GM19035 (cell line): ENCODE results near the gene SPG21.
"Not testable (repeated sequence)": the region's sequence is repeated elsewhere in the genome, so short reads cannot be mapped to it uniquely, and the experiment has no call there.

Source experiments
- ATAC-seq: cut with Tn5 transposase; IDR thresholded peaks from one replicate; pipeline ENCODE4 v1.9.1; 2021; ENCODE audit not compliant: unreplicated experiment

Gene SPG21, protein sequence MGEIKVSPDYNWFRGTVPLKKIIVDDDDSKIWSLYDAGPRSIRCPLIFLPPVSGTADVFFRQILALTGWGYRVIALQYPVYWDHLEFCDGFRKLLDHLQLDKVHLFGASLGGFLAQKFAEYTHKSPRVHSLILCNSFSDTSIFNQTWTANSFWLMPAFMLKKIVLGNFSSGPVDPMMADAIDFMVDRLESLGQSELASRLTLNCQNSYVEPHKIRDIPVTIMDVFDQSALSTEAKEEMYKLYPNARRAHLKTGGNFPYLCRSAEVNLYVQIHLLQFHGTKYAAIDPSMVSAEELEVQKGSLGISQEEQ

DNA sequence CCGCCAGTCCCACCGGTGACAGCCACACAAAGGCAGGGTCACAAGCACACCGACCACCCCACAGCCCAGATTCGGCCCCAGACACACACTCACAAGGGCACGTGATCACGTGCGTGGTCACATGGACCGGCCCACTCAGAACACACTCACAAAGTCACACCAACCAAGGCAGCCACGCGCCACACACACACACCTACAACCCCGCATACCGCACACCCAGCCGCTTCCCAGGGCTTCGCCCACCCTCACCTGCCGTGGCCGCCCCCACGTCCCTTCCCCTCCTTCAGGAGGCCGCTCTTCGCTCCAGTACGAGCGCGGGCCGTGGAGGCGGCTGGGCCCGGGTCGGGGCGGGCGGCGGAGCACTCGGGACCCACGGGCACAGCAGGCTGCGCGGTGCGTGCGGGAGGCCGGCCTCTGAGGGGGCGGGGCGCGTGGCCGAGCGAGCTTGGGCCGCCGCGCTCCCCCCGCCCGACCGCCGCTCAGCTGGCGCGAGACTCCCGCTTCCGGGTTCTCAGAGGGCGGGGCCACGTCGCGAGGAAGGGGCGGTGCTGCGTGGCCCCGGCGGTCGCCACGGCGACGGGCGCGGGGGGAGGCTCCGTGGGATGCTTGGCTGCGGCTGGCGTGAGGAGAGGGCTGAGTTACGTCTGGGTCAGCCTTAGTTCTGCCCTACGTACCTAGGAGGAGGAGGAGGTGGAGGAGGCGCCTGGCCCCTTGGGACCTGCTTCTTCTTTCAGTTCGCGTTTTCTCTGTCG is at the start of gene SPG21:
SPG21 (minus strand) TSS at position 499 of the 752 bp plus-strand sequence. CDS start 6,345 bp downstream, outside the sequence.
- ATAC-seq, result peak; percentile 96

DNA sequence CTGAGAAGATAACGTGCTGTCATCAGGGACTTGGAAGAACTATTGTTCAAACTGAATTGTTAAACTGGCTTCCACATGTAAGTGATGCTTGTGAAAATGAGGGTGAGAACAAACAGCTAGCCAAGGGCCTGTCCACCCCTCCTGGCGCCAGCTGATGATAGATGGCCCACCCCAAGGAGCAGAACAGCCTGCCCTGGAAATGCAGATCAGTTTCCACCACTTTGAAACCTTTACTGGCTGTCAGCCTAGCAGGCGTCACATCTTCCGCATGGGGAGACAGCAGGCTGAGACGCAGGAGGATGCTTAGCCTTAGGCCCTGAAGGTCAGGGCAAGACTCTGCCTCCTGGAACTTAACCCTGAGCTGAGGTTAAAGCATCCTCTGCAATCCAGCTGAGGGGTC is 49.1 kb upstream of the SPG21 start:
- no peak for ATAC-seq

DNA sequence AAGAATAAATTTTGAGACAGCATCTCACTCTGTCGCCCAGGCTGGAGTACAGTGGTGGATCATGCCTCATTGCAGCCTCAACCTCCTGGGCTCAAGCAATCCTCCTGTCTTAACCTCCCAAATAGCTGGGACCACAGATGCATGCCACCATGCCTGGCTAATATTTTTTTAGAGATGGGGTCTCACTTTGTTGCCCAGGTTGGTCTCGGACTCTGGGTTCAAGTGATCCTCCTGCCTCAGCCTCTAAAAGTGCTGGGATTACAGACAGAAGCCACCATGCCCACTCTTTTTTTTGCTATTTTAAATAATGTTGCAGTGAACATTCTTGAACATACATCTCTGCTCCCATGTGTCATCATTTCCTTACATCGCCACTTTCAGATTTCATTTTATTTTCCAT is 48.7 kb upstream of the SPG21 start:
- no peak for ATAC-seq

DNA sequence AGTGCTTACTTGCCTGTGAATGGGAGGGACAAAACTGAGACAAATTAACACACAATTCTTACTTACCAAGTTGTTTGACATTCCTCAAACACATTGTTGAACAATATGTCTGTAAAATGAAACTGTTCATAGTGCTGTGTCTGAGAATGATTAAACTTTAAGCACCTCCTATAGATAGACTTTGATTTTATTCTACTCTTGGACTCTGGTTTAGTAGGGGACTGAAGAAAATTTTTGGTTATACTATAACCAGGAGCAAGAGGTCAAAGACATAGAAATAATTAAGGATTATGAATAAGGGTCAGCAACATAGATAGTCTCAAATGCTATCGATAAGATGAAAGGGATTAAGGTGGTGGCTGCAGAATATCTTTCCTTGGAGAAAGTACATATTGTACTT is 47.6 kb upstream of the SPG21 start:
- no peak for ATAC-seq

DNA sequence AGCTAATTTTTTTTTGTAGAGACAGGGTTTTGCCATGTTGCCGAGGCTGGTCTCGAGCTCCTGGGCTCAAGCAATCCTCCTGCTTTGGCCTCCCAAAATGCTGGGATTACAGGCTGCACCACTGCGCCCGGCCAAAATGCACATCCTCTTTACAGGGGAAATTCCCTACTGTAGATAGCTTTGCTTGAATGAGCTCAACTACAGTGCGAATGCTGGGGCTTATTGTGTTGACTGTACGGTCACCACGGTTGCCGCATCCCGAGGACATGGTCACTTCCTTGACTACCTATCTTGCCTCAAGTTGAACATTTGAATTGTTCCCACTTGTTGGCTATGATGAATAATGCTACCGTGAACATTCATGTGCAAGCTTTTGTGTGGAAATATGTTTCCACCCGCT is 45.0 kb upstream of the SPG21 start:
- no peak for ATAC-seq

DNA sequence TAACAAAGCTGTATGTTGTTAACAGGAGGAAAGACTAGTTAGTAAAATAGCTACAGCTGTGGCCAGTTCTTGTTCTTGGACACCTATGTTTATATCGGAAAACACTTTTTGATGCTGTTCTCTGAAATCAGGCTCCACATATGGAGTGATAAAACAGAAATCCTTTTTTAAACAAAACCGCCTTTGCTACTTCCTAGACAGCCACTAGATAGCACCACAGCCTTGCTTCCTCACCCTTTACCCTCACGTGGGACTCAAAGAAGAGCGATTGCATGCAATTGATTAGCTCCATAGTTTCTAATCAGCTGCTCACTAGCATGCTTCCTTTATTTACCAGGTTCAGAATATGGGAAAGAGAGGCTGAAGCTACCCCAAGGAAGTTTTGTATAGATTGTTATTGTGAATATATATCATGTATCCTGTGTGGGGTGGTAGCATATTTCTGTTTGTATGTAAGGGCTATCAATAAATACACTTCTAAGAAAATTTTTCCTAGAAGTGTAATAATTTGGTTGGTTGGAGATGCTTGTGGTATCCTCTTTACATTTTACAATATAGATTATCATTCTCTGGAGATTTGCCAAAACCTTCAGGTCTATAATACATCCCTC is 44.0 kb upstream of the SPG21 start:
- ATAC-seq, result no peak

DNA sequence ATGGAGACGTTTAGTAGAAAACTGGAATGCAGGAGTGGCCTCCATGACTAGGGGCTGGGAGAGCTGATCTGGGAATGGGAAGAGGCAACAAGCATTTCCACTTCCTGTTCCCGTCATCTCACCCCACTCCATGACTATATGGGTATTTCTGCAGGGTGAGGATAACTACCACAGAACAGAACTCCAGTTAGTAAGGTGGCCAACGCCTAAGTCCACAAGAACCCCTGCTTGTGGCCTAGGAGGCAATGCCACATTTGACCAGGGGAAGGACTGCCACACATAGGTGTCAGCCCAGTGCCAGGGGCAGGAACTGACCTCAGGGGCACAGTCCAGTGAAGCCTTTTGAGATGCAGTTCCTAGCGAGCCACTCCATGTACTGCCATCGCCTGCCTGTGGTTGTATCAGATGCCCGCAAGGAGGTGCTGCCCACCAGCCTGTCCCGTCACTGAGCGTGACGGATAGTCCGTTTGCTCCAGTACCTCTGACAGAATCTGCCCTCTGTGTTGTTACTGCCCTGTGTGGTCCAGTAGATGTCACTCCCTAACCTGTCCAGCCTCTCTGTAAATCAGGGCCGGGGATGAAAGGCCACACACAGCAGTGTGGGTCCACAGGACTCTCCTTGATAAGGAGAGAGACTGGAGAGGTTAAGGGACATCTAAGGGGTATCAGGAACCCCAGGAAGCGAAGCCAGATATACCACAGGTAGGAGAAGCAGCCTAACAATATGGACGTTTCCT is 43.3 kb upstream of the SPG21 start:
- no peak for ATAC-seq

DNA sequence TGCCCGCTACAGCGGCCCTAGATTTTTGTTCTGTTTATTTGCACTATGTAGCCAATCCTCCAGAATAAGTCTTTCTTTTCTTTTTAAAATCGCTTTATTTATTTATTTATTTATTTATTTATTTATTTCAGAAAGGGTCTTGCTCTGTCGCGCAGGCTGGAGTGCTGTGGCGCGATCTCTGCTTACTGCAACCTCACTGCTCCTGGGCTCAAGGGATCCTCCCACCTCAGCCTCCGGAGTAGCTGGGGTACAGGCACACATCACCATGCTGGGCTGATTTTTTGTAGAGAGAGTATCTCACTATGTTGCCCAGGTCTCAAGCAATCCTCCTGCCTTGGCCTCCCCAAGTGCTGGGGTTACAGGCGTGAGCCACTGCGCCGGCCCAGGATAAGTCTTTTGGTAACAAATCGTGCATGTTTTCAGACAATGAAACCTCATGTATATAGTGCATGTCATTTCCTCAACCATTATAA is 40.1 kb upstream of the SPG21 start:
- no peak for ATAC-seq

DNA sequence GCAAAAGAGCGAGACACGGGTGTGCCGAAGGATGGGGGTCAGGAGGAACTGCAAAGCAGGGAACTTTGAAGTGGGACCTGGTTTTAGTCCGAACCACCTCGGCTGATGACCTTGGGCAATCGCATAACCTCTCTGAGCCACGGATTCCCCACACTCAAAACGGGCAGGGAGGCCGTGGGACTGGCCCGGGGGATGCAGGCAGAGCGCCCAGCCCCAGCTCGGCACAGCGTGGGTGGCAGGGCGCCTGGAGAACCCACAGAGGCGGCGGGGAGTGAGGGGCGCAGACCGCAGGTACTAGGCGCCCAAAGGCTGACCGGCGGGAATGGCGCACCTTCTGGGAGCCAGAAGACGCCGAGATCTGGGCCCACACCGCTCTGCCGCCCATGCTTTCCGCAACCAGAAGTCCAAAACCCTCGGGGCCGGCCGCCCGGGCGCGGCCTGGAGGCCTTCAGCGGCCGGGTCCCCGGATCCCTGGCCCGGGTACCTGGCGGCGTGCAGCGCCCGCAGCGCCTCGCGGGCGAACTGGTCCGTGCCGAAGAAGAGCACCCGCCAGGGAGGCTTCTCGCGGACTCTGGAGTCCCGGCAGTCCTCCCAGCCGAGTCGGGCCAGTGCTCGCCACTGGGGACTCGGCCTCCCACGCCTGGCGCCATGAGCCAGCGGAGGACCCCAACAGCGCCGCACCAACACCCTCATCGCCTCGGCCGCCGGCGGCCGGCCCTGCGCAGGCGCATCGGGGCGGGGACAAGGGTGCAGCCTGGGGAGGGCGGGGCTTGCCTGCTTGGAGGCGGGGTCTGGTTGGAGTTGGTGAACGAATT is 39.4 kb upstream of the SPG21 start, which contains the start of gene MTFMT:
MTFMT (minus strand) TSS at position 719 of the 815 bp plus-strand sequence; CDS start at position 693, 26 bp downstream.
- ATAC-seq, result peak; percentile 75

DNA sequence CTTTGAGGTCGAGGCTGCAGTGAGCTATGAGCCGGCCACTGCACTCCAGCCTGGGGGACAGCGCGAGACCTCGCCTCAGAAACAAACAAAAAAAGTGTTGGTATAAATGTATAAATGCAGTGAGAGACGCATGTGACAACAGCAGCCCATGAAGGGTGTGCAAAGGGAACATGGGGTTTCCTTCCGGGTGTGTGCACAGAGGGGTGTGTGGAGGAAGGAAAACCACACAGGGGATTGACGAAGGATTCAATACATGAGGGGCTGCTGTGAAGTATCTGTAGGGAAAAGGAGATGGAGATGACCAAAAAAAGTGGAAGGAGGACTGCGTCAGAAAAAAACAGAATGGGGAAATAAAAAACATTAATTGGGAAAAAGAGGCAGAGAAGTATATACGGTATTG is 38.6 kb upstream of the SPG21 start:
- ATAC-seq, result no peak

DNA sequence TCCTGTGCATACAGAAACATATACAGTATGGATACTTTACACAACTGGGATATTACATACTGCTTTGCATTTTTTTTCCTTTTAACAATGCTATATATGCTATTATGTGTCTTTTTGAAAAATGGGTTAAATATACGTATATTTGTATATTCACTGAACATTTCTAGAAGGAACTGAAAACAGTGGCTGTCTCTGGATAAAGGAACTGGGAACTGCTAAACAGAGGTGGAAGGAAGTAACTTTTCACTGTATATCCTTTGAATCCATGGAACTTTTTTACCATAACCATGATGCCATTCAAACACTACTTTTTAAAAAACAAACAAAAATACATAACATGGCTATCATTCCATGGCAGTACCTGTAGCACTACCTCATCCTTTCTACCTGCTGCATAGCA is 37.9 kb upstream of the SPG21 start:
- no peak for ATAC-seq

DNA sequence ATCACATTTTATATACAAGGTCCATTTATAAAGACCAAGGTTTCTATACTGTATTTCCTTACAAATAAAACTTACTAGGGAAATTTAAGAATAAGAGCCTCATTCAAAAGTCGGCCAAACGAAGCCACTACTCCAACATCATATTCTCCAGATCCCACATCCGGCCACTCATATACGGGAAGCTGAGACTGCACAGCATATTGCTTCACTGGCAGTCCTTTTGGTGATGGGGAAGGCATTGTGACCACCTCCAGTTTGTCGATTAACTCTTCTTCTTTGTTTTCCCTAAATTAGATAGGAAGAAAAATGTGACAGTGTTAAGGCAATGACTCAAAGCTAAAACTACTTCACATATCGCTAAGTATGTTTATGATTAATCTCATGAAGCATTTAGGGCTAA is 37.0 kb upstream of the SPG21 start:
- no peak for ATAC-seq

DNA sequence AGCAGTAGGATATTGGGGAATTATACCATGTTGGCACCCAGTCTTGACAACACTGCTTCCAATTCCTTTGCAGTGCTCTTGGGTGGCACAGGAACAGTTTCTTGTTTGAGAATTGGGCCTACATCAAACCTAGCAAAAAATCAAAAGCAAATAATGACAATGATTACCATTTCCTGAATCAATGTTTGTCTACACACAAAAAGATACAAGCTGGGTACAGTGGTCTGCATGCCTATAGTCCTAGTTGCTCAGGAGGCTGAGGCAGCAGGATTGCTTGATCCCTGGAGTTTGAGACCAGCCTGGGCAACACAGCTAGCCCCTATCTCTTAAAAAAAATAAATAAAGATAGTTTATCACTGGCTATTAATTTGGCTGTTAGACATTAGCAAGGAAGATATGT is 31.8 kb upstream of the SPG21 start:
- ATAC-seq, result no peak

DNA sequence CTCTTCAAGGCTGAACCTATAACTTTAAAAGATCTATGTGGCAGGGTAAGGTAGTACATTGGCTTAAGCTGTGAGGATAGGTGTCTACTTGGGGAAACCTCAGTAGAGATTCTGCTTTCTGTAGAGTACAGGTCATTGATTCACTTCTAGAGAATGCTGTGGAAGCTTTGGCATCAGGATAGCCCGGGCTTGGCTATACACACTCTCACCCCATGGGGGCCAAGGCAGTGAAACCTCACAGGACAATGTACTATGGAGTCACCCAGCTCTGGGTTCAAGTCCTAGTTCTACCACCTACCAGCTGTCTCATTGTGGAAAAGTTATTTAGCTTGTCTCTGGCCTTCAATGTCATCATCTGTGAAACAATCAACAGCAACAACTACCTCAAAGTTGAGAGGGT is 30.7 kb upstream of the SPG21 start:
- ATAC-seq, result no peak

DNA sequence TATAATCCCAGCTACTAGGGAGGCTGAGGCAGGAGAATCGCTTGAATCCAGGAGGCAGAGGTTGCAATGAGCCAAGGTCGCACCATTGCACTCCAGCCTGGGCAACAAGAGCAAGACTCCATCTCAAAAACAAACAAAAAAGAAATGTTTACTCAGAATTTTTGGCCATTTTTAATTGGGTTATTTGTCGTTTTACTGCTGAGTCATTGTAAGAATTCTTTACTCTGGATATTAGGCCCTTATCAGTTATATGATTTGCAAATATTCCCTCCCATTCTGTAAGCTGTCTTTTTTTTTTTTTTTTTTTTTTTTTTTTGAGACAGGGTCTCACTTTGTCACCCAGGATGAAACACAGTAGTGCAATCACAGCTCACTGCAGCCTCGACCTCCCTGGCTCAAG is 21.5 kb upstream of the SPG21 start:
- ATAC-seq, result not testable (repeated sequence)

DNA sequence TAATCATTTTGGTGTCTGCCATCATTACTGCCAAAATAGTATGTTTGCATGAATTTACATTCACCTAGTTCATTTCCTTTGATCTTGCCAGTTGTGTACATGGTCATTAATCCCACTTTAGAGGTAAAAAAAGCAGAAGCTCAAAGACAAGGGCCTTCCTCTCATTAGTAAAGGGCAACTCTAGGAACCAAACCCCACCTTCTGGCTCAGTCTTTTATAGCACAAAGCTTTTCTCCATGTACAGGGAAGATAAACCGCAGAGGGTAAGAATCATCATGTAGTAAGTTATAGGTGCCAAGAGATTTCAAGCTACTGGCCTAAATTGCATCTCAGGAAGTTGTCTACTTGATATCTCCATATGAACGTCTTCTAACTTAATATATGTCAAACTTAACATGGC is 19.3 kb upstream of the SPG21 start:
- no peak for ATAC-seq

DNA sequence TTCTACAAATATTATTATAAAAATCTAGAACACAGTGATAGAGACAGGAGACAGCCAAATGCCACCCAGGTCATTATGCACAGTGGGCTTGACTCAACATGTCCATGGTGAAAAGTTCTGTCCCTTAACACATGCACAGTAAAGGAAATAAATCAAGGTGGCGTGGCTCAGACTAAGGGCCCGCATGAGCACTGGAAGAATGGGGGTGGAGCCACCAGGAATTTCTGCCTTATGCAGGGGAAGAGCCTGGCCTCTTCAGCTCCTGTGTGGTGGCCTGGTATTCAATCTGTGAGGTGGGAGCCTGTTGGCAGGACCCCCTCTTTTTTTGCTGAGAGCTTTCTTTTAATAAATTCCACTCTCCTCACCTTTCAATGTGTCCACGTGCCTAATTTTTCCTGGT is 17.2 kb upstream of the SPG21 start:
- ATAC-seq, result no peak

DNA sequence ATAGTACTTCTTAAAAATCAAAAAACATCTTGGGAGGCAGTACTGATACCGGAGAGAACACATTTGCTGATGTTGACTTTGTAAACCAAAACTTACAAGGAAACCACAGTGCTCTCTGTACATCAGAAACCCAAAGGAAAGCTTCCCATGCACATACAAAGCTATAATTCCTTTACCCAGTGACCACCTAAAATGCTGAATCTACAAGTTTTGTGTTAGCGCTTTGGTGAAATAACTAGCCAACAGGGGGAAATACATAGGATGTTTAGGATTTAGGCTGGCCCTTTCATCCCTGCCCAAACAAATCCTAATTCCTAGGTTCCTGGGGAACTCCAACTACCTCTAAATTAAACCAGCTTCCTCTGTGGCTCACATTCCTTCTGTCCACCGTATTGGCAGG is 15.3 kb upstream of the SPG21 start:
- no peak for ATAC-seq

DNA sequence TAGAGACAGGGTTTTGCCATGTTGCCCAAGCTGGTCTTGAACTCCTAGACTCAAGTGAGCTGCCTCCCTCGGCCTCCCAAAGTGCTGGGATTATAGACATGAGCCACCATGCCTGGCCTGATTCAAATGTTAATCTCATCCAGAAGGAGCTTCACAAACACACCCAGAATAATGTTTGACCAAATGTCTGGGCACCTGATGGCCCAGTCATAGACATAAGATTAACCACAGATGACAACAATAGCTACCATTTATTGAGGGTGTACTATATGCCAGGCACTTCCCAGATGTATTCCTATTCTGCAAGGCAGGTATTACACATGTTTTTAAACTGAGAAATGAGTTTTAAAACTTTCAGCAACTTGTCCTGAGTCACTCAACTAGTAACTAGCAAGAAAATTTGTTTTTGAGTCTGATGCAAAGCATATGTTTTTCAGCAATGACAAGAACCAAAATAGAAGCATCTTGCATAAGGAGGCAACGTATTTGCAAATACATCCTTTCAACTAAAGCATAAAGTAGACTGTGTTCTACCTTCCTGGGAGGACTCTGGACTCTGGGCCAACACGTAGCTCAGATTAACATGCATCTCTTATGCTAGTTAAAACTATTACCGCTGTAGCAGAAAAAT is 8.1 kb upstream of the SPG21 start:
- no peak for ATAC-seq

DNA sequence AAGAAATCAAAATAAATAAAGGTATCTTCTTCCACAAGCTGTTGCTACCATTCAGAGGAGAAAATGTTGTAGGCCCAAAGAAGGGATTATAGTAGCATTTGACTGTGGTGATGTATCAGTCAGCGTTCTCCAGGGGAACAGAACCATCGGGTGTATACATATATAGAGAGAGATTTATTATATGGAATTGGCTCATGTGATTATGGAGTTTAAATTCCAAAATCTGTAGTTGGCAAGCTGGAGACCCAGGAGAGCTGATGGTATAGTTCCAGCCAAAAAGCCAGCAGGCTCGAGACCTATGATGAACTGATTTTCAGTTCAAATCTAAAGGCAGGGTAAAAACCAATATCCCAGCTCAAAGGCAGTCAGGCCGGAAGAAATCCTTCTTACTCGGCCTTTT is 7.4 kb upstream of the SPG21 start:
- ATAC-seq, result no peak
